PC-3 (cell line): ENCODE measurements around the gene HES7.

ENCODE experiments used
- CTCF ChIP-seq: fragments of 300-600 bp; sonication (generic); conservative IDR thresholded peaks from 2 replicates; pipeline ENCODE4 v1.5.1; 2017; ENCODE audit warnings: antibody characterized with exemption, low read depth, mild to moderate bottlenecking, low read length
- EZH2 ChIP-seq: fragments of 300-600 bp; sonication (generic); IDR thresholded peaks from one replicate; pipeline ENCODE4 v1.6.1; 2017; ENCODE audit warnings: antibody characterized with exemption, mild to moderate bottlenecking, low read length; ENCODE audit not compliant: unreplicated experiment

GRCh38 chr17:8151120-8151640 is 27.3 kb upstream of the HES7 start:
- TF ChIP-seq CTCF (no peak), EZH2 (no peak)
